EL (cell line): ENCODE results near the gene NTRK3.

Experiments
- DNase-seq: peaks from one replicate; pipeline ENCODE4 v3.0.0-alpha.2; 2016

NTRK3 gene

GRCh38 chr15:87971076-87971475 lies 285.5 kb downstream of the NTRK3 start:
- DNase-seq: no peak

GRCh38 chr15:87967951-87968350 lies 288.6 kb downstream of the NTRK3 start:
- DNase-seq: peak; percentile 51

GRCh38 chr15:87965304-87965703 lies 291.2 kb downstream of the NTRK3 start:
- no peak for DNase-seq

GRCh38 chr15:87962428-87962827 lies 294.1 kb downstream of the NTRK3 start:
- peak; percentile 39 for DNase-seq

- DNase-seq: no peak
Measured at GRCh38 chr15:87961851-87962420, 294.6 kb downstream of the NTRK3 start.

GRCh38 chr15:87959662-87960061 lies 296.9 kb downstream of the NTRK3 start:
- DNase-seq: no peak

- no peak for DNase-seq
Measured at GRCh38 chr15:87959080-87959479, 297.5 kb downstream of the NTRK3 start.

GRCh38 chr15:87955284-87955909 lies 301.1 kb downstream of the NTRK3 start:
- no peak for DNase-seq

- DNase-seq: no peak
Measured at GRCh38 chr15:87954793-87955192, 301.7 kb downstream of the NTRK3 start.

GRCh38 chr15:87952736-87953287 lies 303.7 kb downstream of the NTRK3 start:
- no peak for DNase-seq

- DNase-seq: no peak
Measured at GRCh38 chr15:87949575-87950223, 306.8 kb downstream of the NTRK3 start.

- no peak for DNase-seq
Measured at GRCh38 chr15:87949151-87949574, 307.4 kb downstream of the NTRK3 start.

GRCh38 chr15:87947560-87947959 lies 309.0 kb downstream of the NTRK3 start:
- DNase-seq: no peak

- no peak for DNase-seq
Measured at GRCh38 chr15:87945246-87945645, 311.3 kb downstream of the NTRK3 start.

GRCh38 chr15:87944691-87945090 lies 311.8 kb downstream of the NTRK3 start:
- DNase-seq: no peak

- DNase-seq: no peak
Measured at GRCh38 chr15:87944050-87944449, 312.5 kb downstream of the NTRK3 start.

GRCh38 chr15:87943626-87944025 lies 312.9 kb downstream of the NTRK3 start:
- no peak for DNase-seq

GRCh38 chr15:87942316-87942715 lies 314.2 kb downstream of the NTRK3 start:
- DNase-seq: no peak

GRCh38 chr15:87941606-87942005 lies 314.9 kb downstream of the NTRK3 start:
- no peak for DNase-seq

- peak; percentile 8 for DNase-seq
Measured at GRCh38 chr15:87940768-87941167, 315.8 kb downstream of the NTRK3 start.

- DNase-seq: no peak
Measured at GRCh38 chr15:87939848-87940457, 316.6 kb downstream of the NTRK3 start.

GRCh38 chr15:87938031-87938430 lies 318.5 kb downstream of the NTRK3 start:
- DNase-seq: no peak

- no peak for DNase-seq
Measured at GRCh38 chr15:87935583-87935982, 321.0 kb downstream of the NTRK3 start.

- no peak for DNase-seq
Measured at GRCh38 chr15:87931584-87931983, 325.0 kb downstream of the NTRK3 start.
